Mucosa of descending colon (tissue), 3 donors: Measurements from ENCODE around the gene STXBP6. TPM values are rescaled to one million over a fixed set of nuclear protein-coding genes. Genes with fewer than 3 reads are reported as not detected.

Source experiments
- ATAC-seq: fragments of 200-7000 bp; cut with Tn5 transposase; one replicate; pipeline ENCODE4 v1.9.1; 2020; ENCODE audit warnings: mild to moderate bottlenecking, moderate library complexity
- DNase-seq, 3 donors: peaks; one replicate each; pipeline ENCODE4 v3.0.0-alpha.2; 2020
- H3K36me3 ChIP-seq: fragments of 200-600 bp; one replicate; pipeline ENCODE4 v1.8.0; 2021; ENCODE audit warnings: low read depth, mild to moderate bottlenecking
- H3K4me1 ChIP-seq: fragments of 200-600 bp; one replicate; pipeline ENCODE4 v1.8.0; 2021; ENCODE audit warnings: low read depth, mild to moderate bottlenecking
- H3K4me3 ChIP-seq: fragments of 200-600 bp; one replicate; pipeline ENCODE4 v1.8.0; 2021; ENCODE audit warnings: mild to moderate bottlenecking
- H3K9me3 ChIP-seq: fragments of 200-600 bp; one replicate; pipeline ENCODE4 v1.8.0; 2021; ENCODE audit warnings: mild to moderate bottlenecking
- CTCF ChIP-seq: fragments of 200-600 bp; IDR thresholded peaks from one replicate; pipeline ENCODE4 v1.8.0; 2022; ENCODE audit warnings: antibody characterized with exemption, mild to moderate bottlenecking
- intact Hi-C, 2 donors: fragments of 100-400 bp; cut with DNase I in 1 of 2; cut with micrococcal nuclease in 1 of 2; formaldehyde crosslinking; loops; one replicate each; pipeline versions ENCODE4 v1.11.0 to v1.11.1; 2022; cut with DNase I, micrococcal nuclease
- total RNA-seq, 3 donors: library from RNA; stranded (reverse); fragmentation: NEBNext Ultra II Directional in 2 of 3; extraction: Animal tissue kit (Norgen Biotek cat#: 25700) in 2 of 3; gene quantifications; one replicate each; pipeline versions ENCODE4 v1.2.1 to v1.2.4, GENCODE V29; 2021 to 2023
- donor health status: DM: no; HTN: no; CAD: no; lungs with moderate emphysema.
- donor health status: DM: no; HTN: no; CAD: no.
- donor health status: DM: no; HTN: yes; CAD: no.

Gene STXBP6
- total RNA-seq, 3 donors from 2014 or later = 10.9 to 25.9 (median 19.8) TPM

- H3K36me3 ChIP-seq = no peaks in the 10 kb centered on the region
- peaks cover 5% of the 10 kb centered on the region for H3K4me1 ChIP-seq
- intact Hi-C loops = no loop called here
- ATAC-seq (no peak), DNase-seq (no peak)
- no peak overlapping the region for H3K4me3 ChIP-seq
- no peak for TF ChIP-seq CTCF
- no peaks in the 10 kb centered on the region for H3K9me3 ChIP-seq
These were observed 74.6 kb downstream of the STXBP6 start for GRCh38 chr14:24975393-24975792.

GRCh38 chr14:24974591-24975374 is 75.2 kb downstream of the STXBP6 start:
- no peak for TF ChIP-seq CTCF
- DNase-seq (no peak), ATAC-seq (no peak)
- Histone ChIP-seq H3K36me3 (no peaks in the 10 kb centered on the region), H3K9me3 (no peaks in the 10 kb centered on the region), H3K4me3 (no peak overlapping the region), H3K4me1 (peaks cover 4% of the 10 kb centered on the region)
- intact Hi-C loops = no loop called here

DNA sequence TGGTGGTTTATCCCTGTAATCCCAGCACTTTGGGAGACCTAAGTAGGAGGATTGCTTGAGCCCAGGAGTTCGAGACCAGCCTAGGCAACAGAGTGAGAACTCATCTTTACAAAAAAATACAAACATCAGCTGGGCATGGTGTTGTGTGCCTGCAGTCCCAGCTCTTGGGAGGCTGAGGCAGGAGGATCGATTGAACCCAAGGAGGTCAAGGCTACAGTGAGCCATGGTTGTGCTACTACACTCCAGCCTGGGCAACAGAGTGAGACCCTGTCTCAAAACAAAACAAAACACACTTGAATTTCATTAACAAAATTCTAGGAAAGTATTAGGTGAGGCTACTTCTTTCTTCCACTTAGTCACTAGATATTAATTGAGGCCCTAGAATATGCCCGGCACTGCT is 77.1 kb downstream of the STXBP6 start:
- H3K9me3 ChIP-seq = no peaks in the 10 kb centered on the region
- no peak for ATAC-seq
- no peak for TF ChIP-seq CTCF
- H3K4me3 ChIP-seq = no peak overlapping the region
- intact Hi-C loops = no loop called here
- DNase-seq = no peak
- no peaks in the 10 kb centered on the region for H3K4me1 ChIP-seq
- no peaks in the 10 kb centered on the region for H3K36me3 ChIP-seq

DNA sequence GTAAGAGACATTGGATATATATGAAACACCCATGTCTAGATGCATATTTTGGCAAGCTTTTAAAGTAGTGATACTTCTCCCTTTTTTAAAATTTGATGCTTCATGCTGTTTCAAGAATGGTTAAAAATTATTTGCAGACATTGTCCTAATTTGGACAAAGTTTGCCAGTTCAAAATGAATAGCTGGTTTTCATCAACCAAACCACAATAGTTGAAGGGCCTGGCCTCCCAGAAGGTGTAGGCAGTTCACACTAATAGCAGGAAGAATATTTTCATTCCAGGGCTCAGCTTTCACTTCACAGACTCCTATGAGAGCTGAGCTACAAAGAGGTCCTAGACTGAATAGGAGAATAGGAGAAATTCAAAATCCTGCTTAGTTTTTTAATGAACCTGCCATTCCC is 78.7 kb downstream of the STXBP6 start:
- no peak for TF ChIP-seq CTCF
- Histone ChIP-seq H3K4me1 (peaks cover 5% of the 10 kb centered on the region), H3K9me3 (no peaks in the 10 kb centered on the region), H3K4me3 (no peak overlapping the region), H3K36me3 (no peaks in the 10 kb centered on the region)
- intact Hi-C loops = no loop called here
- DNase-seq (no peak), ATAC-seq (no peak)

DNA sequence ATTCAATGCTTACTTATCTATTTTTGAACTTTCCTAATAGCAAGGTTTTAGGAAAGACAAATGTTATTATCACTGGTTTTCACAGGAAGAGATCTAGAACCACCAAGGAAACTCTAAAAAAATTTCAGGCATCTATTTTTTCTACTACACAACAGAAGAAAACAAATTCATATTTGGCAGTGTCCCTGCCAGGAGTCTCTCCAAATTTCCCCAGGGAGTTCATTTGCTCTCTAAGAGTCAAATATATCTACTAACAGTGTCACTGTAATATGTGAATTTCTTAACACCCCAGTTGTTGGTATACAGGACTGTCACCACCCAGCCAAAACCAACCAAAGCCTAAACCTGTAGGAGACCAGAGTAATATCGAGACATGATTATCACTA is 83.4 kb downstream of the STXBP6 start:
- no peaks in the 10 kb centered on the region for H3K36me3 ChIP-seq
- H3K4me3 ChIP-seq = no peak overlapping the region
- no peaks in the 10 kb centered on the region for H3K9me3 ChIP-seq
- TF ChIP-seq CTCF = no peak
- intact Hi-C loops = no loop called here
- ATAC-seq = no peak
- no peak for DNase-seq
- H3K4me1 ChIP-seq = peaks cover 11% of the 10 kb centered on the region
